GM03348 (cell line): ENCODE measurements around the gene WBP1.
A peak's percentile ranks its signal among the peaks of the same experiment; 100 is the strongest.
"Not testable (repeated sequence)": the region's sequence is repeated elsewhere in the genome, so short reads cannot be mapped to it uniquely, and the experiment has no call there.

Experiments used
- DNase-seq: peaks from one replicate; pipeline ENCODE4 v3.0.0; 2012; ENCODE audit warnings: low spot score

The WBP1 gene

DNA sequence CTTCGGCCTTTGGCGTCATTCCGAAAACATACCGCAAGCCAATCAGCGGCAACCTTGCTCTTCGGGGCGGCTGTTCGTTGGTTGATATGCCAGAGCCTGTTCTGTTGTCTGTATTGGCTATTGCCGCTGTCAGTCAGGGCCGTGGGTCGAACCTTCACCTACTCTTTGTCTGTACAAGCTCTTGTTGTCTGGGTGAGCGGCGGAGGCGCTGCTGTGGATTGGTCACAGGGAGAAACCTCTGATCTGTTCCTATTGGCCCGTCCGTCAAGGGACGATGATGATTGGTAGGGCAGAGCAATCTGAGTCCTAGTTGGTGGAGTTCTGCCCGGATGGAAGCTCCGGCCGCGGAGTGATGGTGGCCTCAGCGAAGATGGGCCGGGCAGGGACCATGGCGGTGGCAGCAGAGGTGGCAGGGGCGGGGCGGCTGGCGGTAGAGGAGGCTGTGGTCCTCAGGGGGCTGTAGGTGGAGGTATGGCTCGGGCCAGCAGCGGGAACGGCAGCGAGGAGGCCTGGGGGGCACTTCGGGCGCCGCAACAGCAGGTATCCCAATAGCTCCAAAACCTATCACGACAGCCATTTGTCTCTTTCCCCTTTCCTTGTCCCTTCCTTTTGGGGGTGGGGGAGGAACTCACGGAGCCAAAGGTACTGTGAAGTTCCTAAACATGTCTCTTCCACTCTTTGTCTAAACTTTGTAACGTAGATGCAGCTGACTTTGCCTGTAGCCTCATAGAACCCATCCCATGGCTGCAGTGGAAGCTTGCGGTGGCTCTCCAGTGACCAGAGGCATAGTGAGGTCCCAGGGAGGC is at the start of gene WBP1:
Gene WBP1 (plus strand): TSS at position 307 of the 806 bp plus-strand sequence. CDS start 165 bp downstream, at position 472.
- DNase-seq: peak; percentile 99

GRCh38 chr2:74413001-74413698 is 45.1 kb upstream of the WBP1 start:
- no peak for DNase-seq

- no peak for DNase-seq
Measured at GRCh38 chr2:74414441-74414840, 43.8 kb upstream of the WBP1 start.

DNA sequence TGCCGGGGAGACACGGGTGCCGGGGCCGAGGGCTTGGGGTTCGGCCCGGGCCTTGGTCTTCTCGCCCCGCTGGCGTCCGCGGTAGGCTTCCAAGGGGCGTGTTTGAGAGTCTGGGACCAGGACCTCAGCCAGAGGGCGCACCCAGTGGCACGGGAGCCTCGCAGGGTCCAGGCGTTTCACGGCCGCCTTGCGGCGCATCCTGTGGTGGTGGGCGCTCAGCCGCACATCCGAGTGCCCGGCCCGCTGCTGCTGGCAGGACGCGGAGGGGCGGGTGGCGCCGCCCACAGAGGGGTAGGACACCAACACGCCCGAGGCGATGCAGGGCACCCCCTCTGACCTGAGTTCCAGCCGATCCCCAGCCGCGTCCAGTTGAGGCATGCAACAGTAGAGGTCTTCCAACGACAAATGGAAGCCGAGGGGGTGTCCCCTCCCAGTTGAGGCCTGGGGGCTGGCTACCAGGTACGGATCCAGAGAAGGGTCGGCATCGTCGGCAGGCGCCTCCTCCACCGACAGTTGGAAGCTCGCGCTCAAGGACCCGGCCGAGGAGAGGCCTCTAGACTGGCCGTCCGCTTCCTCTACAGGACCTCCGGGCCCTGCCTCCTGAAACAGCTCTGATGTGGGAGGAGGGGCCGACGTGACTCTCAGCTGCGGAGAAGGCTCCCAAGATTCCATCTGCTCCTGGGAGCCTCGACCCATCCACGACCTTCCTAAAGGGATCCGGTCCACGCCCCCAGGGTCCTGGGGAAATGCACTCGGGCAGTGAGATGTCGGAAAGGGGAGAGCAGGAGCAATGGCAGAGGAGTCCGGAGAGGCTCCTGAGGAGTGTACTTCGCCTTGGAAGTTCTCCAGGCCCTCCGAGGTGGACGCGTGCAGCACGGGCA is 43.1 kb upstream of the WBP1 start:
- peak; percentile 71 for DNase-seq

DNA sequence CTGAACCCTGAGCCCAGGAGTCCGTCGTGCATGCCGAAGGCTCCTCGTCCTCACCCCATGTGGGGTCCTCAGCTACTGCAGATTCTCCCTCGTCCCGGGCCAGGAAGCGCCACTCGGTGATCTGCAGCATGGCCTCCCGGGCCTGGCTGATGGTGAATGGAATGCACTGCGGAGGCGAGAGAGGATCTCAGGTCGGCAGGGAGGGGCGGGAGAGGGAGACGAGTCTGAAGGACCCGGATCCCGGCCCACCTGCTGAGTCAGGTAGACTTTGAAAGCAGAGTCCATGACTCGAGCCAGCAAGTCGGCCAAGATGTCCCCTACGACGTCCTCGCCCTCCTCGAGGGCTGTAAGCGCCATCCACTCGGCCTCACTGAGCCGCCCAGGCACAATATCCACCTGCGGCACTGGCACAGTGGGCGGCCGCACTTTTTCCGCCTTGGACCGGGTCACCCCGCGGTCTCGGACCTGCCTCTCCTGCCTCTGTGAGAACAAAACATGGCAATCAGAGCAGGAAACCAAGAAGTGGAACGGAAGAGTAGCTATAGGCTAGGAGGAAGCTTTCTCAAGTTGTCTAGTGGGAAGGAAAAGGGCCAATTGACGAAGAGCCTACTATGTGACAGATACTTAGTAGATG is 42.4 kb upstream of the WBP1 start:
- no peak for DNase-seq

DNA sequence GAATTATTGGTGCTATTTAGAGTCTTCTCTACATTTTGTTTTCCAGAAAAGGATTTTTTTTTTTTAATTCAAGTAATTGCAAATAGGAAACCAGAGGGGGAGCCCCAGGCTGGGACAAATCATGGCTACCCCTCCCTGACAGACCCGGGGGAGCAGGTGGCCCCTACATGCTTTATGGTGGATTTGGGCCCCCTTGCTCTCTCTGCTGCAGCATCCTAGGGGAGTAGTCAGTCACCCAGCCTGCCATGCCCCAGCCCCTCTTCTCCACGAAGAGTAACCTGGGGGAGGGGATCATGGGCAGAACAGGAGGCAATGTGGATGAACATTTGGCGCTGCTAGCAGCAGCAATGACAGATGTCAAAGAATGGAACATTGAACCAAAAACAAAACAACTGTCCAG is 41.5 kb upstream of the WBP1 start:
- DNase-seq: no peak

DNA sequence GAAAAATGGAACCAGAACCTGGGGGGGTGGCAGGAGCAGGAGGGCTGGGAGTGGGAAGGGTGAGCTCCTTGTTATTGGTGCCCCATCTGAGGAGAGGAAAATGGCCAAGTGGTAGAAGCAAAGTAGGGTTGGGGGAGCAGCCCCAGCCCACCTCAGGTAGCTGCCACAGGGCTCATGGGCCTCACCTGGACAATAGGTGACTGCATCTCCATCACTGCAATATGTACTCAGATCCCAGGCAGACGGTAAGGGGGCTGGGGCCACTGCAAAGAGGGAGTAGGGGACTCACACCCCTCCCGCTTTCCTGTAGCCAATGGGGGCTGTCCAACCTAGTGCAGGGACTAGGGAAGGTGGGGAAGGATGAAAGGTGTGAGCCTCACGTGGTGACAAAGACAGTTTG is 41.0 kb upstream of the WBP1 start:
- no peak for DNase-seq

DNA sequence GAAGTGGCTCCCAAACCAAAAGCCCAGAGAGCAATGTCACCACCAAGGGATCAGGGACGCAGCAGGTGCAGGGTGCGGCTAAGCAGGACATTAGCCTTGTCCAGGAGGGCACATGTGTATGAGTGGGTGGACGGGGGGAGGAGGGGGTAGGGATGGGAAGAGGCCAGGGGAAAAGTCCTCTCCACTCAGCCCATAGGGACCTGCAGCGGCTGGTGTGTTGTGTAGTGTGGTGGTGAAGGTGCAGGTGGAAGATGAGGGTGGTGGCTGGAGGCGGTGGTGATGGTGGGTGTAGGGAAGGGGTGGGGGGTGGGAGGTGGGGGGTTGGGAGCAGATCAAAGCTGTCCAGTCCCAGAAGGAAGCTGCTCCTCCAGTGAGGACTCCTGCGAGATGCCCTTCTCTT is 40.5 kb upstream of the WBP1 start:
- no peak for DNase-seq

DNA sequence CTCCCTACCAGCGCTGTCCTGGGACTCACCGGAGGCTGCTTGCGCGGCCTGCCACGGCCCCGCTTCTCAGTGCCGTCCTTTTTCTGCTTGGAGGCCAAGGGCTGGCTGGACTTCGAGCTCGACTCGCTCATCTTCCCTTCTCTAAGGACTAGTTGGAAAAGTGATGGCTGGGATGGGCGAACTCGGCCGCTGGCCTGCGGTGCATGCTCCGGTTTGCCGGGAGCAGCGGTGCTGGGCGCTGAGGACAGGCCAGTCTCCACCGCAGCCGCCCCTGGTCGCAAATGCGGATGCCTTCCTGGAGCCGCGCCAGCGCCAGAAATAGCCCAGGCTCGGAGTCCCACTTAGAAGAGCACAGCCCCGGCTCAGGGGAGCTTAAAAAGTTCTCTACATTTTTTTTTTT is 39.9 kb upstream of the WBP1 start:
- DNase-seq: no peak

GRCh38 chr2:74419345-74419744 is 38.9 kb upstream of the WBP1 start:
- no peak for DNase-seq

DNA sequence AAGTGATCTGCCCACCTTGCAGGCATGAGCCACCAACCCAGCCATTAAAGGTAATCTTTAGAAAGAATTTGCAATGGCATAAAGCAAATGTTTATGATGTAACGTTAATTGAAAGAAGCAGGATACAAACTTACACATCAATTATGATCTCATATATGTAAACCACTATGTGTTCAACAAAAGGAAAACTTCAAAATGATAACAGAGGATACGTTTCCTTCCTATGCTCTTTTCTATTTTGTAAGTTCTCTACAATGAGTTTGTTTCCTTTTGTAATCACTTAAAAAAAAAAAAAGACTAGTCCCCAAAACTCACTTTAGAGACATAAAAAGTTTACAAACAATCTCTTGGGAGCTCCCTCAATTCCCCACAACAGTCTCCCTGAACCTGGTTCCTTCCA is 38.2 kb upstream of the WBP1 start:
- no peak for DNase-seq

DNA sequence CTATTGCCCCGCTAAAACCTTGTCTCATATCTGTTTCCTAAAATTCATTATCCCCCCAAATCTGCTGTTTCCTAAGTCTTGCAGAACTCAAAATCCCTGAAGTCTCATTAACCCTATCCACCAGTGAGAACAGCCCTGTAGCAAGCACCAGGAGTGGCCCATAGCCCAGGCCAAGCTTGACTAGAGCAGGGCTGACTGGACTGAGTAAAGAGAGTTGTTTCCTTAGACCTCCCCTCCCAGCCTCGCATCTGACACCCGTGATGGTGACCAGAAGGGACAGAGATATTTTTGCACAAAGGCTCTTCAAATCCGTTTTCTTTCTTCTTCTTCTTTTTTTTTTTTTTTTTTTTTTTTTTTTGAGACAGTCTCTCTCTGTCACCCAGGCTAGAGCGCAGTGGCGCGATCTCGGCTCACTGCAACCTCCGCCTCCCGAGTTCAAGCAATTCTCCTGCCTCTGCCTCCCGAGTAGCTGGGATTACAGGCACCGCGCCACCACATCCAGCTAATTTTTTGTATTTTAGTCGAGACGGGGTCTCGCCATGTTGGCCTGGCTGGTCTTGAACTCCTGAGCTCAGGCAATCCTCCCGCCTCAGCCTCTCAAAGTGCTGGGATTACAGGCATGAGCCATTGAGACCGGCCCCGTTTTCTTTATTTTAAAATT is 37.7 kb upstream of the WBP1 start:
- DNase-seq: not testable (repeated sequence)

DNA sequence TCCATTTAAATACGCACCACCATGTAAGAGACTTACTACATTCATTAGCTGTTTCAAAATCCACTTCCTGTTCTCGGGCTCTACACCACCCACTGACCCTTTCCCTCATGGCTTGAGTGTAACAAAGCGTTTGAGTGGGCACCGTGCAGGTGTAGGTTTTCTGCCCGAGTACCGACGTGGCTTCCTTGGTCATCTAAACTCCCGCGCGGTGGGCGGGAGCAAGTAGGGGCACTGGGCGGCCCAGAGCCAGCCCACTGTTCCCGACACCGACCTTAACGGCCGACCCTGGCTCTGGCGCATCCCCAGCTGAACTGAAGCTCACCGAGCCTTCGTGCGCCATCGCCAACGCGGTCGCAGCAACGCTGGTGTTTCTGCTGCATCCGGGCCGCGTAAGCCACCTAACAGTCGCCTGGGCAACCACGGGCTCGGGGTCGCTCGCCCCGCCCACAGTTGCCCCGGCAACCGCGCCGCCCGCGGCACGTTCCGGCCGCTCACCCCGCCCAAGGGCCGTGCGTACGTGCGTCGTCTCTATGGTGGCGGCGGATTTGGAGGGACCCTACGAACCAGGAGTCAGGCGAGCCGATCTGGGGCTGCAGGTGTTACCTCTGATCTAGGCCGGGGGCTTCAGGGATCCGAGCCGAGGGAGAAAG is 36.9 kb upstream of the WBP1 start, which contains the start of the genes C2orf81 and WDR54:
Gene C2orf81 (minus strand): TSS at position 399 of the 650 bp plus-strand sequence. CDS start 59 bp downstream, at position 340.
Gene WDR54 (plus strand): TSS at position 510 of the 650 bp plus-strand sequence. CDS start 424 bp downstream, outside the sequence.
- peak; percentile 98 for DNase-seq

DNA sequence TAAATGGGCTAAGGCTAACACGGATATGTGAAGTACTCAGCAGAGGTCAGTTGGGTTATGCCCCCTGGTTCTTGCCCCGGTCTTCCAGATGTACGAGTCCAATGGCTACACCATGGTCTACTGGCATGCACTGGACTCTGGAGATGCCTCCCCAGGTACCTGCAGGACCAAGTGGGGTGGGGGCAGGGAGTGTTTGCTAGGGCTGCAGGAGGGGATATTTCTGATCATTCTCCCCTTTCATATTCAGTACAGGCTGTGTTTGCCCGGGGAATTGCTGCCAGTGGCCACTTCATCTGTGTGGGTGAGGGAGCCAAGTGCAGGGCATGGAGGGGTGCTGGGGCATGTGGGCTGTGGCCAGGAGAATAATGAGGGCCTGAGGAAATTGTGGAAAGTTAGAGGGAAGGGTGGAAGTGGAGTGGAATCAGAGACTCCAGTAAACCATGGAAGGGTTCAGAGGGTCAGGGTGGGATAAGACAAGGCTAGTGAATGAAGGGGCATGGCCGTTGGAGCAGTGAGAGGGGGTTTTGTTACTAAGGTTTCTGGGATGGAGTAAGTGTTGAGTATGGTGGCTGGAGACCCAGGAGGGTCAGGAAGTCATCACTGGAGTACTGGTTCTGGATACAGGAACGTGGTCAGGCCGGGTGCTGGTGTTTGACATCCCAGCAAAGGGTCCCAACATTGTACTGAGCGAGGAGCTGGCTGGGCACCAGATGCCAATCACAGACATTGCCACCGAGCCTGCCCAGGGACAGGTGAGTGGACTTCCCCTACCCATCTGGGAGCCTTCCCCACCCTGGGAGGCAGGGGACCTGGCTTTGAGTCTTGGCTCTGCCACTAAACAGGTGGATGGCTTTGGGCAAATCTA is 34.8 kb upstream of the WBP1 start:
- DNase-seq: no peak

DNA sequence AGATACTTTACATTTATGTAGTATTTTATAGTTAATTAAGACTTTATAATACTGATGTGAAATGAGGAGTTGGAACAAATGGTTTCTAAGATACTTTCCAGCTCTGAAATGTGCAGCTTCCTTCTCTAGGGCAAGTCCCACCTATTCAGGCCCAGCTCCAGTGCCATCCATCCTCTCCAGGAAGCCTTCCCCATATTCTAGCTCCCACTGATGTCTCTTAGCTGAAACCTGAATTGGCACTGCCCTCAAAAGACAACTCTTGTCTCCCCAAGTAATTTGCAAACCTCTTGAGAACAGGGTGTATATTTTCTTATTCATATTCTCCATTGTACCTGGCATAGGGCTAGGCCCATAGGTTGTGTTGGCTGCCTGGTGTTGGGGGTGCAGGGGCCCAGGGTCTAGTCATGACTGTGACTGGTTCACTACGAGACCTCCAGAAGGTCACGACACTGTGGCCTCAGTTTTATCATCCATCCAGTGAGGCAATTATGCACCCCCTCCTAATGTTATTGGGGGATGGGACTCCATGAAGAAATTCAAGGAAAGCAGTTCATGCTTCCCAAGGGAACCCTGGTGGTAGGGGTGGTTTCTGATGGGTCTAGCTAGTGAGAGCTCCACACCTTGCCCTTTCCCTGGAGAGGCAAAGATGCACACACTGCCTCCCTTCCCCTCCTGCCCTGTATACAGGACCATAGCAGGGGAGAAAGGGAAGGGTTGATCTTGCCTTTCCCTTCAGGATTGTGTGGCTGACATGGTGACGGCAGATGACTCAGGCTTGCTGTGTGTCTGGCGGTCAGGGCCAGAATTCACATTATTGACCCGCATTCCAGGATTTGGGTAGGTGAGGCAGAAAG is 33.9 kb upstream of the WBP1 start:
- DNase-seq: no peak

- no peak for DNase-seq
Measured at GRCh38 chr2:74424995-74425406, 33.2 kb upstream of the WBP1 start.

GRCh38 chr2:74425523-74425922 is 32.7 kb upstream of the WBP1 start:
- DNase-seq: no peak

- DNase-seq: no peak
Measured at GRCh38 chr2:74426181-74426758, 32.0 kb upstream of the WBP1 start.
